Measurements from ENCODE around the gene RNF217. TPM values are rescaled to one million over a fixed set of nuclear protein-coding genes. Genes with fewer than 3 reads are reported as not detected.
"Not testable (repeated sequence)": the region's sequence is repeated elsewhere in the genome, so short reads cannot be mapped to it uniquely, and the experiment has no call there.

Gene RNF217
- total RNA-seq, 2 experiments from 2014 or later, result 0.52 to 1.1 TPM

DNA sequence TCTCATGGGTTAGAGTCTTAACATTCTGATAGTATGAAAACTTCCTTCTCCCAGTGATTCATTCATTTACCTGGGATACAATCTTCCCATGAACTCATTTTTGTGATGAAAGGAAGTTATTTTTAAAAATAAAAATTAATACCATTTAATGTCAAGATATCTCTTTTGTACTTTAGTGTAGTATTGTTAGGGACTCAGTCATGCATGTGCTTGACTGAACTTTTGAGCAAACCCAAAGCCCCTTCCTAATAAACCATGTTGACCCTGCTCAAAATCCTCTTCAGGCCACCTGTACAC is 52.4 kb downstream of the RNF217 start:
- no peaks in the 10 kb centered on the region for H3K27me3 Mint-ChIP-seq
- POLR2A ChIA-PET, result no interaction called here
- peaks cover 2% of the 10 kb centered on the region for H3K4me1 Mint-ChIP-seq (ENCODE audit: low read depth)
- H3K27ac Mint-ChIP-seq, result no peak overlapping the region
- intact Hi-C loops (cut with micrococcal nuclease), result no loop called here
- CTCF ChIA-PET, result interaction anchor here (1.1 kb wide), 1 partner anchor 15 kb away, joined by 3 read pairs; no protein-coding TSS in a partner anchor
- H3K9me3 Mint-ChIP-seq, result no peaks in the 10 kb centered on the region
- DNase-seq, result no peak
- H3K36me3 Mint-ChIP-seq, result no peaks in the 10 kb centered on the region
- no peak overlapping the region for H3K4me3 Mint-ChIP-seq

GRCh38 chr6:125015152-125015551 is 52.9 kb downstream of the RNF217 start:
- no peak for DNase-seq
- Mint-ChIP-seq H3K4me3 (no peak overlapping the region), H3K27ac (no peak overlapping the region), H3K36me3 (no peaks in the 10 kb centered on the region), H3K9me3 (no peaks in the 10 kb centered on the region), H3K27me3 (no peaks in the 10 kb centered on the region), H3K4me1 (ENCODE audit: low read depth) (peaks cover 2% of the 10 kb centered on the region)
- POLR2A ChIA-PET, result no interaction called here
- CTCF ChIA-PET, result interaction anchor here (1.1 kb wide), 1 partner anchor 16 kb away, joined by 3 read pairs; no protein-coding TSS in a partner anchor
- intact Hi-C loops (cut with micrococcal nuclease), result no loop called here

DNA sequence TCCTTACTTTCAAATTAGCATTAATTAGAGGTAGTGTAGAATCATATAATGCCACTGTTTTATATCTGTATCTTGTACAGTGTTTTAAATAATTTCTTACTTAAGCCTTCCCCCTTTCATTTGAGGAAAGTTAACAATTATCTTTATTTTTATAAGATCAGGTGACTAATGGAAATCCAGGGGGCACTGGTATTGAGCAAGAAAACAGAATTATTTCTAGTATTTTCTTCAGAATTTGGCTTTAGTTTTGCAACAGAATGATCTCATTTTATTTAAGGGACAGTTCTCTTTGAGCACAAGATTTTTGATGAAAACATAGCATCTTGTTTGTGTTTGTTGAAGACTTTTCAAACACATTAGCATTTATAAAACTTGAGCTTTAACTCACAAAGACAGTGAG is 55.9 kb downstream of the RNF217 start:
- DNase-seq, result no peak
- ChIA-PET POLR2A (no interaction called here), CTCF (no interaction called here)
- intact Hi-C loops (cut with micrococcal nuclease), result no loop called here
- Mint-ChIP-seq H3K27me3 (no peaks in the 10 kb centered on the region), H3K9me3 (no peaks in the 10 kb centered on the region), H3K27ac (no peak overlapping the region), H3K4me3 (no peak overlapping the region), H3K4me1 (ENCODE audit: low read depth) (peaks cover 2% of the 10 kb centered on the region), H3K36me3 (no peaks in the 10 kb centered on the region)

GRCh38 chr6:125019281-125019680 is 57.0 kb downstream of the RNF217 start:
- POLR2A ChIA-PET, result no interaction called here
- no peaks in the 10 kb centered on the region for H3K36me3 Mint-ChIP-seq
- no peaks in the 10 kb centered on the region for H3K27me3 Mint-ChIP-seq
- H3K27ac Mint-ChIP-seq, result no peak overlapping the region
- peaks cover 2% of the 10 kb centered on the region for H3K4me1 Mint-ChIP-seq (ENCODE audit: low read depth)
- H3K4me3 Mint-ChIP-seq, result no peak overlapping the region
- H3K9me3 Mint-ChIP-seq, result no peaks in the 10 kb centered on the region
- intact Hi-C loops (cut with micrococcal nuclease), result no loop called here
- DNase-seq, result no peak
- CTCF ChIA-PET, result no interaction called here

GRCh38 chr6:125019918-125020317 is 57.7 kb downstream of the RNF217 start:
- no peaks in the 10 kb centered on the region for H3K36me3 Mint-ChIP-seq
- DNase-seq, result no peak
- ChIA-PET POLR2A (no interaction called here), CTCF (no interaction called here)
- H3K4me1 Mint-ChIP-seq (ENCODE audit: low read depth), result no peaks in the 10 kb centered on the region
- no peaks in the 10 kb centered on the region for H3K9me3 Mint-ChIP-seq
- intact Hi-C loops (cut with micrococcal nuclease), result no loop called here
- no peak overlapping the region for H3K27ac Mint-ChIP-seq
- no peak overlapping the region for H3K4me3 Mint-ChIP-seq
- H3K27me3 Mint-ChIP-seq, result no peaks in the 10 kb centered on the region

GRCh38 chr6:125020385-125020784 is 58.1 kb downstream of the RNF217 start:
- intact Hi-C loops (cut with micrococcal nuclease), result no loop called here
- no peaks in the 10 kb centered on the region for H3K9me3 Mint-ChIP-seq
- no peak overlapping the region for H3K27ac Mint-ChIP-seq
- H3K4me1 Mint-ChIP-seq (ENCODE audit: low read depth), result no peaks in the 10 kb centered on the region
- H3K36me3 Mint-ChIP-seq, result no peaks in the 10 kb centered on the region
- CTCF ChIA-PET, result no interaction called here
- DNase-seq, result no peak
- H3K4me3 Mint-ChIP-seq, result no peak overlapping the region
- POLR2A ChIA-PET, result no interaction called here
- H3K27me3 Mint-ChIP-seq, result no peaks in the 10 kb centered on the region

GRCh38 chr6:125022391-125022989 is 60.3 kb downstream of the RNF217 start:
- H3K9me3 Mint-ChIP-seq, result no peaks in the 10 kb centered on the region
- H3K27me3 Mint-ChIP-seq, result no peaks in the 10 kb centered on the region
- no peaks in the 10 kb centered on the region for H3K4me1 Mint-ChIP-seq (ENCODE audit: low read depth)
- no peak for DNase-seq
- no peak overlapping the region for H3K4me3 Mint-ChIP-seq
- ChIA-PET CTCF (no interaction called here), POLR2A (no interaction called here)
- intact Hi-C loops (cut with micrococcal nuclease), result no loop called here
- H3K27ac Mint-ChIP-seq, result no peak overlapping the region
- H3K36me3 Mint-ChIP-seq, result no peaks in the 10 kb centered on the region

GRCh38 chr6:125025164-125025854 is 63.1 kb downstream of the RNF217 start:
- Mint-ChIP-seq H3K36me3 (no peaks in the 10 kb centered on the region), H3K4me3 (no peak overlapping the region), H3K9me3 (no peaks in the 10 kb centered on the region), H3K27ac (no peak overlapping the region), H3K4me1 (ENCODE audit: low read depth) (no peaks in the 10 kb centered on the region), H3K27me3 (no peaks in the 10 kb centered on the region)
- intact Hi-C loops (cut with micrococcal nuclease), result no loop called here
- CTCF ChIA-PET, result no interaction called here
- POLR2A ChIA-PET, result no interaction called here
- DNase-seq, result no peak

GRCh38 chr6:125027287-125027686 is 65.0 kb downstream of the RNF217 start:
- Mint-ChIP-seq H3K4me1 (ENCODE audit: low read depth) (no peaks in the 10 kb centered on the region), H3K27ac (no peak overlapping the region), H3K36me3 (no peaks in the 10 kb centered on the region), H3K9me3 (no peaks in the 10 kb centered on the region), H3K27me3 (no peaks in the 10 kb centered on the region), H3K4me3 (no peak overlapping the region)
- ChIA-PET POLR2A (no interaction called here), CTCF (no interaction called here)
- intact Hi-C loops (cut with micrococcal nuclease), result no loop called here
- no peak for DNase-seq

DNA sequence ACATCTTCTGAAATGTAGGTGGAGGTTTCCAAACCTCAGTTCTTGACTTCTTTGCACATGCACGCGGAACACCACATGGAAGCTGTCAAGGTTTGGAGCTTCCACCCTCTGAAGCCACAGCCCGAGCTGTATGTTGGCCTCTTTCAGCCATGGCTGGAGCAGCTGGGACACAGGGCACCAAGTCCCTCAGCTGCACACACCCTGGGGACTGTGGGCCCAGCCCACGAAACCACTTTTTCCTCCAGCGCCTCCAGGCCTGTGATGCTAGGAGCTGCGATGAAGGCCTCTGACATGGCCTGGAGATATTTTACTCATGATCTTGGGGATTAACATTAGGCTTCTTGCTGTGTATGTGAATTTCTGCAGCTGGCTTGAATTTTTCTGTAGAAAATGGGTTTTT is 68.7 kb downstream of the RNF217 start:
- Mint-ChIP-seq H3K4me3 (no peak overlapping the region), H3K27ac (no peak overlapping the region), H3K9me3 (no peaks in the 10 kb centered on the region), H3K36me3 (no peaks in the 10 kb centered on the region), H3K27me3 (no peaks in the 10 kb centered on the region), H3K4me1 (ENCODE audit: low read depth) (no peaks in the 10 kb centered on the region)
- ChIA-PET CTCF (no interaction called here), POLR2A (no interaction called here)
- DNase-seq, result no peak
- intact Hi-C loops (cut with micrococcal nuclease), result no loop called here

- CTCF ChIA-PET, result no interaction called here
- H3K4me1 Mint-ChIP-seq (ENCODE audit: low read depth), result no peaks in the 10 kb centered on the region
- no peaks in the 10 kb centered on the region for H3K36me3 Mint-ChIP-seq
- H3K4me3 Mint-ChIP-seq, result no peak overlapping the region
- H3K27me3 Mint-ChIP-seq, result no peaks in the 10 kb centered on the region
- intact Hi-C loops (cut with micrococcal nuclease), result no loop called here
- no peak overlapping the region for H3K27ac Mint-ChIP-seq
- no peaks in the 10 kb centered on the region for H3K9me3 Mint-ChIP-seq
- no peak for DNase-seq
- POLR2A ChIA-PET, result no interaction called here
Measured at GRCh38 chr6:125031385-125031784, 69.1 kb downstream of the RNF217 start.

DNA sequence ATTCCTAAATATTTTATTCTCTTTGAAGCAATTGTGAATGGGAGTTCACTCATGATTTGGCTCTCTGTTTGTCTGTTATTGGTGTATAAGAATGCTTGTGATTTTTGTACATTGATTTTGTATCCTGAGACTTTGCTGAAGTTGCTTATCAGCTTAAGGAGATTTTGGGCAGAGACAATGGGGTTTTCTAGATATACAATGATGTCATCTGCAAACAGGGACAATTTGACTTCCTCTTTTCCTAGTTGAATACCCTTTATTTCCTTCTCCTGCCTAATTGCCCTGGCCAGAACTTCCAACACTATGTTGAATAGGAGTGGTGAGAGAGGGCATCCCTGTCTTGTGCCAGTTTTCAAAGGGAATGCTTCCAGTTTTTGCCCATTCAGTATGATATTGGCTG is 72.7 kb downstream of the RNF217 start:
- intact Hi-C loops (cut with micrococcal nuclease); H3K36me3 Mint-ChIP-seq; H3K9me3 Mint-ChIP-seq; CTCF ChIA-PET; H3K4me1 Mint-ChIP-seq (ENCODE audit: low read depth); H3K4me3 Mint-ChIP-seq; H3K27ac Mint-ChIP-seq; DNase-seq; H3K27me3 Mint-ChIP-seq; POLR2A ChIA-PET: not testable (repeated sequence)

GRCh38 chr6:125036486-125036885 is 74.2 kb downstream of the RNF217 start:
- H3K27ac Mint-ChIP-seq; H3K36me3 Mint-ChIP-seq; POLR2A ChIA-PET; H3K4me1 Mint-ChIP-seq (ENCODE audit: low read depth); H3K9me3 Mint-ChIP-seq; intact Hi-C loops (cut with micrococcal nuclease); CTCF ChIA-PET; H3K4me3 Mint-ChIP-seq; H3K27me3 Mint-ChIP-seq; DNase-seq: not testable (repeated sequence)

Data from activated CD4-positive, alpha-beta memory T cell treated with anti-CD3 and anti-CD28 coated beads for 36 hours (primary cell).